GM12872 (cell line): ENCODE measurements around the gene NXPE3.

Experiments used
- CTCF ChIP-seq: IDR thresholded peaks from 3 replicates; pipeline ENCODE4 v1.5.1; 2011; ENCODE audit warnings: low read depth, mild to moderate bottlenecking, low read length, moderate library complexity; ENCODE audit not compliant: insufficient read depth

NXPE3 gene

GRCh38 chr3:101779047-101779821, at the start of gene NXPE3:
TSS of gene NXPE3 (plus strand) at chr3:101779211. CDS start at chr3:101785597, 6,386 bp downstream.
- no peak for TF ChIP-seq CTCF

- no peak for TF ChIP-seq CTCF
Measured at GRCh38 chr3:101729586-101729985, 49.4 kb upstream of the NXPE3 start.

GRCh38 chr3:101730839-101731238, 48.2 kb upstream of the NXPE3 start:
- TF ChIP-seq CTCF: no peak

GRCh38 chr3:101732240-101732641, 46.8 kb upstream of the NXPE3 start:
- TF ChIP-seq CTCF: no peak

- TF ChIP-seq CTCF: no peak
Measured at GRCh38 chr3:101735833-101736232, 43.2 kb upstream of the NXPE3 start.

- no peak for TF ChIP-seq CTCF
Measured at GRCh38 chr3:101744811-101745210, 34.2 kb upstream of the NXPE3 start.

GRCh38 chr3:101758224-101758623, 20.8 kb upstream of the NXPE3 start:
- TF ChIP-seq CTCF: no peak
